ENCODE data around the gene RASSF3.

DNA sequence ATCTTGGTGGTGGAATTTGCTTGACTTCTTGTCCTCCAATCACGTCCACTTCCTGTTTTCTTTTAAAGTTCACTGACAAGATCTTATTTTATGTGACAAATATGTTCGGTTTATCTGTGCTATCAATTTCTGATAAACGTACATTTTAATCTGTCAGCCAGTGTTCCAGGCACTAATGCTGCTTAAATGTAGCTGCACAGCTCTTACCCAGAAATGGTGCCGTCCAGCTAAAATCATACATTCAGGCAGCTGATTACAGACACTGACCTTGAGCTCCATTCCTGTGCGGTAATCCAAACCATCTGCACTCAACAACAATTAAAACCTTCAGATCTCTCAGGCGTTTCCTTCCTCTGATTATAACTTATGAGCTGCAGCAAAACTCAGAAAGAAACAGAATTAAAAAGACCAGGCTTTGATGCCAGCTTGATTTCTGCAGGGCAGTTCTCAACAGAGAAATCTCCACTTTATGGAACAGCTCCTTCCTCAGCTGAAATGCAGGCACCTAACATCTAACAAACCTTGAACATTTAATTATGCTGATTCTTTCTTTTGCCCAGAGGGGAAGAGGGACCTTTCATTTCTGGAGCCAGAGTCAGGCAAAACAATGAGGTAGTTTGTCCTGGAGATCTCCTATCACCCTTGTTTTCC is 26.4 kb upstream of the RASSF3 start:
- TF ChIP-seq EZH2 (IDR thresholded peaks at IDR 0.05; ENCODE audit: low read depth, unreplicated experiment) = no peak
- no peak for TF ChIP-seq ZNF114 (CRISPR knock-in tag; IDR thresholded peaks at IDR 0.05)
- TF ChIP-seq, protein P1, sequence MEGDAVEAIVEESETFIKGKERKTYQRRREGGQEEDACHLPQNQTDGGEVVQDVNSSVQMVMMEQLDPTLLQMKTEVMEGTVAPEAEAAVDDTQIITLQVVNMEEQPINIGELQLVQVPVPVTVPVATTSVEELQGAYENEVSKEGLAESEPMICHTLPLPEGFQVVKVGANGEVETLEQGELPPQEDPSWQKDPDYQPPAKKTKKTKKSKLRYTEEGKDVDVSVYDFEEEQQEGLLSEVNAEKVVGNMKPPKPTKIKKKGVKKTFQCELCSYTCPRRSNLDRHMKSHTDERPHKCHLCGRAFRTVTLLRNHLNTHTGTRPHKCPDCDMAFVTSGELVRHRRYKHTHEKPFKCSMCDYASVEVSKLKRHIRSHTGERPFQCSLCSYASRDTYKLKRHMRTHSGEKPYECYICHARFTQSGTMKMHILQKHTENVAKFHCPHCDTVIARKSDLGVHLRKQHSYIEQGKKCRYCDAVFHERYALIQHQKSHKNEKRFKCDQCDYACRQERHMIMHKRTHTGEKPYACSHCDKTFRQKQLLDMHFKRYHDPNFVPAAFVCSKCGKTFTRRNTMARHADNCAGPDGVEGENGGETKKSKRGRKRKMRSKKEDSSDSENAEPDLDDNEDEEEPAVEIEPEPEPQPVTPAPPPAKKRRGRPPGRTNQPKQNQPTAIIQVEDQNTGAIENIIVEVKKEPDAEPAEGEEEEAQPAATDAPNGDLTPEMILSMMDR (conservative IDR thresholded peaks at IDR 0.05; ENCODE audit: low read depth in 2 of 2) = no peak
- no peak for TF ChIP-seq CREB1 (CRISPR knock-in tag; IDR thresholded peaks at IDR 0.05; ENCODE audit: low read depth)
- TF ChIP-seq POLR2AphosphoS5 (IDR thresholded peaks at IDR 0.05; ENCODE audit: low read depth) = no peak
- TF ChIP-seq EZH2phosphoT487 (IDR thresholded peaks at IDR 0.05; ENCODE audit: unreplicated experiment) = no peak
- TF ChIP-seq, protein P2, sequence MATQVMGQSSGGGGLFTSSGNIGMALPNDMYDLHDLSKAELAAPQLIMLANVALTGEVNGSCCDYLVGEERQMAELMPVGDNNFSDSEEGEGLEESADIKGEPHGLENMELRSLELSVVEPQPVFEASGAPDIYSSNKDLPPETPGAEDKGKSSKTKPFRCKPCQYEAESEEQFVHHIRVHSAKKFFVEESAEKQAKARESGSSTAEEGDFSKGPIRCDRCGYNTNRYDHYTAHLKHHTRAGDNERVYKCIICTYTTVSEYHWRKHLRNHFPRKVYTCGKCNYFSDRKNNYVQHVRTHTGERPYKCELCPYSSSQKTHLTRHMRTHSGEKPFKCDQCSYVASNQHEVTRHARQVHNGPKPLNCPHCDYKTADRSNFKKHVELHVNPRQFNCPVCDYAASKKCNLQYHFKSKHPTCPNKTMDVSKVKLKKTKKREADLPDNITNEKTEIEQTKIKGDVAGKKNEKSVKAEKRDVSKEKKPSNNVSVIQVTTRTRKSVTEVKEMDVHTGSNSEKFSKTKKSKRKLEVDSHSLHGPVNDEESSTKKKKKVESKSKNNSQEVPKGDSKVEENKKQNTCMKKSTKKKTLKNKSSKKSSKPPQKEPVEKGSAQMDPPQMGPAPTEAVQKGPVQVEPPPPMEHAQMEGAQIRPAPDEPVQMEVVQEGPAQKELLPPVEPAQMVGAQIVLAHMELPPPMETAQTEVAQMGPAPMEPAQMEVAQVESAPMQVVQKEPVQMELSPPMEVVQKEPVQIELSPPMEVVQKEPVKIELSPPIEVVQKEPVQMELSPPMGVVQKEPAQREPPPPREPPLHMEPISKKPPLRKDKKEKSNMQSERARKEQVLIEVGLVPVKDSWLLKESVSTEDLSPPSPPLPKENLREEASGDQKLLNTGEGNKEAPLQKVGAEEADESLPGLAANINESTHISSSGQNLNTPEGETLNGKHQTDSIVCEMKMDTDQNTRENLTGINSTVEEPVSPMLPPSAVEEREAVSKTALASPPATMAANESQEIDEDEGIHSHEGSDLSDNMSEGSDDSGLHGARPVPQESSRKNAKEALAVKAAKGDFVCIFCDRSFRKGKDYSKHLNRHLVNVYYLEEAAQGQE (IDR thresholded peaks at IDR 0.05; ENCODE audit: unreplicated experiment) = no peak
- TF ChIP-seq, protein P3, sequence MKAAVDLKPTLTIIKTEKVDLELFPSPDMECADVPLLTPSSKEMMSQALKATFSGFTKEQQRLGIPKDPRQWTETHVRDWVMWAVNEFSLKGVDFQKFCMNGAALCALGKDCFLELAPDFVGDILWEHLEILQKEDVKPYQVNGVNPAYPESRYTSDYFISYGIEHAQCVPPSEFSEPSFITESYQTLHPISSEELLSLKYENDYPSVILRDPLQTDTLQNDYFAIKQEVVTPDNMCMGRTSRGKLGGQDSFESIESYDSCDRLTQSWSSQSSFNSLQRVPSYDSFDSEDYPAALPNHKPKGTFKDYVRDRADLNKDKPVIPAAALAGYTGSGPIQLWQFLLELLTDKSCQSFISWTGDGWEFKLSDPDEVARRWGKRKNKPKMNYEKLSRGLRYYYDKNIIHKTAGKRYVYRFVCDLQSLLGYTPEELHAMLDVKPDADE (IDR thresholded peaks at IDR 0.05) = no peak
- TF ChIP-seq, protein P4, sequence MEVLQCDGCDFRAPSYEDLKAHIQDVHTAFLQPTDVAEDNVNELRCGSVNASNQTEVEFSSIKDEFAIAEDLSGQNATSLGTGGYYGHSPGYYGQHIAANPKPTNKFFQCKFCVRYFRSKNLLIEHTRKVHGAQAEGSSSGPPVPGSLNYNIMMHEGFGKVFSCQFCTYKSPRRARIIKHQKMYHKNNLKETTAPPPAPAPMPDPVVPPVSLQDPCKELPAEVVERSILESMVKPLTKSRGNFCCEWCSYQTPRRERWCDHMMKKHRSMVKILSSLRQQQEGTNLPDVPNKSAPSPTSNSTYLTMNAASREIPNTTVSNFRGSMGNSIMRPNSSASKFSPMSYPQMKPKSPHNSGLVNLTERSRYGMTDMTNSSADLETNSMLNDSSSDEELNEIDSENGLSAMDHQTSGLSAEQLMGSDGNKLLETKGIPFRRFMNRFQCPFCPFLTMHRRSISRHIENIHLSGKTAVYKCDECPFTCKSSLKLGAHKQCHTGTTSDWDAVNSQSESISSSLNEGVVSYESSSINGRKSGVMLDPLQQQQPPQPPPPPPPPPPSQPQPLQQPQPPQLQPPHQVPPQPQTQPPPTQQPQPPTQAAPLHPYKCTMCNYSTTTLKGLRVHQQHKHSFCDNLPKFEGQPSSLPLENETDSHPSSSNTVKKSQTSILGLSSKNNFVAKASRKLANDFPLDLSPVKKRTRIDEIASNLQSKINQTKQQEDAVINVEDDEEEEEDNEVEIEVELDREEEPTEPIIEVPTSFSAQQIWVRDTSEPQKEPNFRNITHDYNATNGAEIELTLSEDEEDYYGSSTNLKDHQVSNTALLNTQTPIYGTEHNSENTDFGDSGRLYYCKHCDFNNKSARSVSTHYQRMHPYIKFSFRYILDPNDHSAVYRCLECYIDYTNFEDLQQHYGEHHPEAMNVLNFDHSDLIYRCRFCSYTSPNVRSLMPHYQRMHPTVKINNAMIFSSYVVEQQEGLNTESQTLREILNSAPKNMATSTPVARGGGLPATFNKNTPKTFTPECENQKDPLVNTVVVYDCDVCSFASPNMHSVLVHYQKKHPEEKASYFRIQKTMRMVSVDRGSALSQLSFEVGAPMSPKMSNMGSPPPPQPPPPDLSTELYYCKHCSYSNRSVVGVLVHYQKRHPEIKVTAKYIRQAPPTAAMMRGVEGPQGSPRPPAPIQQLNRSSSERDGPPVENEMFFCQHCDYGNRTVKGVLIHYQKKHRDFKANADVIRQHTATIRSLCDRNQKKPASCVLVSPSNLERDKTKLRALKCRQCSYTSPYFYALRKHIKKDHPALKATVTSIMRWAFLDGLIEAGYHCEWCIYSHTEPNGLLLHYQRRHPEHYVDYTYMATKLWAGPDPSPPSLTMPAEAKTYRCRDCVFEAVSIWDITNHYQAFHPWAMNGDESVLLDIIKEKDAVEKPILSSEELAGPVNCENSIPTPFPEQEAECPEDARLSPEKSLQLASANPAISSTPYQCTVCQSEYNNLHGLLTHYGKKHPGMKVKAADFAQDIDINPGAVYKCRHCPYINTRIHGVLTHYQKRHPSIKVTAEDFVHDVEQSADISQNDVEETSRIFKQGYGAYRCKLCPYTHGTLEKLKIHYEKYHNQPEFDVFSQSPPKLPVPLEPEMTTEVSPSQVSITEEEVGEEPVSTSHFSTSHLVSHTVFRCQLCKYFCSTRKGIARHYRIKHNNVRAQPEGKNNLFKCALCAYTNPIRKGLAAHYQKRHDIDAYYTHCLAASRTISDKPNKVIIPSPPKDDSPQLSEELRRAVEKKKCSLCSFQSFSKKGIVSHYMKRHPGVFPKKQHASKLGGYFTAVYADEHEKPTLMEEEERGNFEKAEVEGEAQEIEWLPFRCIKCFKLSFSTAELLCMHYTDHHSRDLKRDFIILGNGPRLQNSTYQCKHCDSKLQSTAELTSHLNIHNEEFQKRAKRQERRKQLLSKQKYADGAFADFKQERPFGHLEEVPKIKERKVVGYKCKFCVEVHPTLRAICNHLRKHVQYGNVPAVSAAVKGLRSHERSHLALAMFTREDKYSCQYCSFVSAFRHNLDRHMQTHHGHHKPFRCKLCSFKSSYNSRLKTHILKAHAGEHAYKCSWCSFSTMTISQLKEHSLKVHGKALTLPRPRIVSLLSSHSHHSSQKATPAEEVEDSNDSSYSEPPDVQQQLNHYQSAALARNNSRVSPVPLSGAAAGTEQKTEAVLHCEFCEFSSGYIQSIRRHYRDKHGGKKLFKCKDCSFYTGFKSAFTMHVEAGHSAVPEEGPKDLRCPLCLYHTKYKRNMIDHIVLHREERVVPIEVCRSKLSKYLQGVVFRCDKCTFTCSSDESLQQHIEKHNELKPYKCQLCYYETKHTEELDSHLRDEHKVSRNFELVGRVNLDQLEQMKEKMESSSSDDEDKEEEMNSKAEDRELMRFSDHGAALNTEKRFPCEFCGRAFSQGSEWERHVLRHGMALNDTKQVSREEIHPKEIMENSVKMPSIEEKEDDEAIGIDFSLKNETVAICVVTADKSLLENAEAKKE (CRISPR knock-in tag; IDR thresholded peaks at IDR 0.05) = no peak
- TF ChIP-seq STAT1 (IDR thresholded peaks at IDR 0.05; ENCODE audit: unreplicated experiment) = no peak
